ENCODE results near the gene CCM2.

The CCM2 gene

DNA sequence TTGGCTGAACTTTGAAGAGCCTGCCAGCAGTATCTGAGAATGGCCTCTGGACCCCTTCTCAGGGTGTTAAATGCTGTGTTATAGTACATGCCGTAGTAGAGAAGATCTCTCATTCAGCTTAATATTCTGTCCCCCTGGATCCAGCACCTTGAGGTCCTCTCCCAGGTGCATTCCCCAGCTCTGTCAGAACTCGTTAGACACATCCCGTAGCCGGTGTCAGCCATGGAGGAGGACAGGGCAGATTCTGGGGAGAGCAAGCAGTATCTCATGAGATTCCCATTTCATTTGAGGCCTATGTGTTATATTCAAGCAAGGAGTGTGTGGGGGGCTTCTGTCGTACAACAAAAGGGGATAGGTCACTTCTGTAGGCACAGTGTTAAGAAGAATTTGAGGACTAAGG, 53.9 kb downstream of the CCM2 start:
- Histone ChIP-seq H3K27me3 (ENCODE audit: insufficient read depth, low read length) (no peaks in the 10 kb centered on the region), H2BK12ac (ENCODE audit: low read length) (no peak overlapping the region), H2BK120ac (ENCODE audit: insufficient read depth, low read length, poor library complexity) (no peak overlapping the region), H3K4me1 (ENCODE audit: control insufficient read depth in 1 of 2, insufficient read depth in 2 of 2, low read length in 2 of 2) (no peaks in the 10 kb centered on the region), H3K4me3 (ENCODE audit: low read depth, low read length) (no peak overlapping the region), H3K9ac (ENCODE audit: low read length) (no peak overlapping the region), H2AFZ (ENCODE audit: insufficient read depth, low read length, poor library complexity) (no peak overlapping the region), H3K79me1 (ENCODE audit: low read length) (no peaks in the 10 kb centered on the region), H4K12ac (ENCODE audit: low read depth, low read length) (no peak overlapping the region), H3K36me3 (ENCODE audit: control insufficient read depth in 1 of 2, insufficient read depth in 2 of 2, low read length in 2 of 2) (peaks cover 4 to 15% of the 10 kb centered on the region in 2 experiments), H3K23ac (ENCODE audit: low read length) (no peak overlapping the region), H3K27ac (ENCODE audit: low read depth, low read length) (no peak overlapping the region), H4K8ac (ENCODE audit: low read depth, low read length) (no peak overlapping the region), H3K4ac (ENCODE audit: low read depth, low read length) (no peak overlapping the region), H2BK5ac (ENCODE audit: low read depth, low read length, poor library complexity) (no peak overlapping the region), H2AK5ac (ENCODE audit: low read length) (no peak overlapping the region), H3K18ac (ENCODE audit: low read length) (no peak overlapping the region), H3K14ac (ENCODE audit: low read length) (no peak overlapping the region), H4K91ac (ENCODE audit: low read depth, low read length) (no peak overlapping the region), H3K9me3 (ENCODE audit: insufficient read depth, low read depth, low read length) (peaks cover 2% of the 10 kb centered on the region), H3K79me2 (ENCODE audit: control insufficient read depth, insufficient read depth, low read length, poor library complexity) (no peaks in the 10 kb centered on the region), H3K4me2 (ENCODE audit: low read length) (no peak overlapping the region)
- no CpG with 5 or more reads among the region's 5 CpGs for whole genome bisulfite sequencing (ENCODE audit: extremely low coverage, insufficient coverage, insufficient read length)
- no peak for DNase-seq

DNA sequence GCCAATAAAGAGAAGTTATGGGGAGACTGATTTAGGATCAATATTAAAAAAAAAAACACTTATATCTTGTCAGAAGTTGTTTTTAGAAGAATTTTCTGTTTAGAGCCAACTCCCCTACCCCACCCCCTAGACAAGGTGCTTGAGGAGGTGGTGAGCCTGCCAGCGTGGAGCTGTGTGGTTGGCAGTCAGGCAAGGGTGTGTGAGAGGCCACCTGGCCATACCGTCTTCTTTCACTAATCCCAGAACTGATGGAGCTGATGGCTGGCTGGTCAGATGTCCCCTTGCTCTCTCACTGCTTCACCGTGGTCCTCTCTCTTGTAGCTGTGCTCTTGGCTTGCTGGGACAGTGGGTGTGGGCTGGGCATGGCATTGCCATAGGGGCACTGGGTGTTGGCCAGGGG, 54.4 kb downstream of the CCM2 start:
- no peak overlapping the region for H2BK120ac ChIP-seq (ENCODE audit: insufficient read depth, low read length, poor library complexity)
- H2AFZ ChIP-seq (ENCODE audit: insufficient read depth, low read length, poor library complexity), result no peak overlapping the region
- WGBS (ENCODE audit: extremely low coverage, insufficient coverage, insufficient read length), result no CpG with 5 or more reads among the region's 3 CpGs
- H2BK12ac ChIP-seq (ENCODE audit: low read length), result no peak overlapping the region
- H3K4me2 ChIP-seq (ENCODE audit: low read length), result no peak overlapping the region
- H2BK5ac ChIP-seq (ENCODE audit: low read depth, low read length, poor library complexity), result no peak overlapping the region
- peaks cover 4 to 15% of the 10 kb centered on the region in 2 experiments for H3K36me3 ChIP-seq (ENCODE audit: control insufficient read depth in 1 of 2, insufficient read depth in 2 of 2, low read length in 2 of 2)
- H4K12ac ChIP-seq (ENCODE audit: low read depth, low read length), result no peak overlapping the region
- H3K4me1 ChIP-seq (ENCODE audit: control insufficient read depth in 1 of 2, insufficient read depth in 2 of 2, low read length in 2 of 2), result no peaks in the 10 kb centered on the region
- no peak overlapping the region for H4K8ac ChIP-seq (ENCODE audit: low read depth, low read length)
- no peak overlapping the region for H3K14ac ChIP-seq (ENCODE audit: low read length)
- no peak overlapping the region for H3K9ac ChIP-seq (ENCODE audit: low read length)
- no peak overlapping the region for H3K23ac ChIP-seq (ENCODE audit: low read length)
- no peak for DNase-seq
- H2AK5ac ChIP-seq (ENCODE audit: low read length), result no peak overlapping the region
- H3K79me1 ChIP-seq (ENCODE audit: low read length), result no peaks in the 10 kb centered on the region
- H4K91ac ChIP-seq (ENCODE audit: low read depth, low read length), result no peak overlapping the region
- no peak overlapping the region for H3K27ac ChIP-seq (ENCODE audit: low read depth, low read length)
- H3K79me2 ChIP-seq (ENCODE audit: control insufficient read depth, insufficient read depth, low read length, poor library complexity), result no peaks in the 10 kb centered on the region
- H3K4me3 ChIP-seq (ENCODE audit: low read depth, low read length), result no peak overlapping the region
- H3K4ac ChIP-seq (ENCODE audit: low read depth, low read length), result no peak overlapping the region
- peaks cover 2% of the 10 kb centered on the region for H3K9me3 ChIP-seq (ENCODE audit: insufficient read depth, low read depth, low read length)
- no peak overlapping the region for H3K18ac ChIP-seq (ENCODE audit: low read length)
- no peaks in the 10 kb centered on the region for H3K27me3 ChIP-seq (ENCODE audit: insufficient read depth, low read length)

DNA sequence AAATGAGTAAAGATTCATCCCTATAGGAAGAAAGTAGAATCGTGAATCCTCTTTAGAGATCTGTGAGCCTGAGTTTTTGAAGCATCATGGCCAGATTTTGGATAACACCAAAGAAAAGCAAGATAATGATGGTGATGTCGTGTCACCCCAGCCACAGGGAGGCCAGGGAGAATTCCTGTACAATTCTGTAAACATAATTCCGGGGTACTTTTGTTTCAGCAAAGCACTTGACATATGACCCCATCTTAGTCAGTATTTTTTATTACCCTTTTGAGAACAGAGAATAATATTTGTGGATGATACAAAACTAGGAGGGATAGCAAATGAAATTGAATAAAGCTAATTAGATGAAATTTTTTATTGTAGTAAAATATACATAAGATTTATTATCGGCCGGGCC, 55.0 kb downstream of the CCM2 start:
- Histone ChIP-seq H3K4me1 (ENCODE audit: control insufficient read depth in 1 of 2, insufficient read depth in 2 of 2, low read length in 2 of 2) (no peaks in the 10 kb centered on the region), H4K8ac (ENCODE audit: low read depth, low read length) (no peak overlapping the region), H3K79me1 (ENCODE audit: low read length) (no peaks in the 10 kb centered on the region), H3K4me2 (ENCODE audit: low read length) (no peak overlapping the region), H3K27ac (ENCODE audit: low read depth, low read length) (no peak overlapping the region), H3K23ac (ENCODE audit: low read length) (no peak overlapping the region), H3K4ac (ENCODE audit: low read depth, low read length) (no peak overlapping the region), H3K36me3 (ENCODE audit: control insufficient read depth in 1 of 2, insufficient read depth in 2 of 2, low read length in 2 of 2) (peaks cover 4 to 15% of the 10 kb centered on the region in 2 experiments), H2BK5ac (ENCODE audit: low read depth, low read length, poor library complexity) (no peak overlapping the region), H3K79me2 (ENCODE audit: control insufficient read depth, insufficient read depth, low read length, poor library complexity) (no peaks in the 10 kb centered on the region), H3K9me3 (ENCODE audit: insufficient read depth, low read depth, low read length) (peaks cover 2% of the 10 kb centered on the region), H3K18ac (ENCODE audit: low read length) (no peak overlapping the region), H2BK120ac (ENCODE audit: insufficient read depth, low read length, poor library complexity) (no peak overlapping the region), H2AFZ (ENCODE audit: insufficient read depth, low read length, poor library complexity) (no peak overlapping the region), H3K27me3 (ENCODE audit: insufficient read depth, low read length) (no peaks in the 10 kb centered on the region), H2BK12ac (ENCODE audit: low read length) (no peak overlapping the region), H4K12ac (ENCODE audit: low read depth, low read length) (no peak overlapping the region), H3K14ac (ENCODE audit: low read length) (no peak overlapping the region), H2AK5ac (ENCODE audit: low read length) (no peak overlapping the region), H3K4me3 (ENCODE audit: low read depth, low read length) (no peak overlapping the region), H4K91ac (ENCODE audit: low read depth, low read length) (no peak overlapping the region), H3K9ac (ENCODE audit: low read length) (no peak overlapping the region)
- no CpG with 5 or more reads among the region's 5 CpGs for WGBS (ENCODE audit: extremely low coverage, insufficient coverage, insufficient read length)
- no peak for DNase-seq

DNA sequence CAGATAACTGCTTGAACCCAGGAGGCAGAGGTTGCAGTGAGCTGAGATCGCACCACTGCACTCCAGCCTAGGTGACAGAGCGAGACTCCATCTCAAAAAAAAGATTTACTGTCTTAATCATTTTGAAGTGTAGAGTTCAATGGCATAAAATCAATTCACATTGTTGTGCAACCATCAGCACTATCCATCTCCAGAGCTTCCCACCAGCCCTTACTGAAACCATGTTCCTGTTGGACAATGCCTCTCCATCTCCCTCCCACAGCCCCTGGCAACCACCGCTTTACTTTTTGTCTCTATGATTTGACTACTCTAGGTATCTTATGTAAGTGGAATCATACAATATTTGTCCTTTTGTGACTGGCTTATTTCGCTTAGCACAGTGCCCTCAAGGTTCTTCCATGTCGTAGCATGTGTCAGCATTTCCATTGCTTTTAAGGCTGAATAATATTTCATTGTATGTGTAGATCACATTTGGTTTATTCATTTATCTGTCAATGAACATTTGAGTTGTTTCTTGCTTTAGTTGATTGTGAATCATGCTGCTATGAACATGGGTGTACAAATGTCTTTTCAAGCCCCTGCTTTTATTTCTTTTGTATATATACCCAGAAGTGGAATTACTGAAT, 55.7 kb downstream of the CCM2 start:
- H3K9me3 ChIP-seq (ENCODE audit: insufficient read depth, low read depth, low read length), result peaks cover 2% of the 10 kb centered on the region
- no peak overlapping the region for H4K12ac ChIP-seq (ENCODE audit: low read depth, low read length)
- H2BK12ac ChIP-seq (ENCODE audit: low read length), result no peak overlapping the region
- peaks cover 4 to 14% of the 10 kb centered on the region in 2 experiments for H3K36me3 ChIP-seq (ENCODE audit: control insufficient read depth in 1 of 2, insufficient read depth in 2 of 2, low read length in 2 of 2)
- H4K8ac ChIP-seq (ENCODE audit: low read depth, low read length), result no peak overlapping the region
- no peak overlapping the region for H3K4ac ChIP-seq (ENCODE audit: low read depth, low read length)
- no peaks in the 10 kb centered on the region for H3K79me1 ChIP-seq (ENCODE audit: low read length)
- no peak for DNase-seq
- WGBS (ENCODE audit: extremely low coverage, insufficient coverage, insufficient read length), result no CpG with 5 or more reads among the region's 5 CpGs
- H3K27ac ChIP-seq (ENCODE audit: low read depth, low read length), result no peak overlapping the region
- H2BK120ac ChIP-seq (ENCODE audit: insufficient read depth, low read length, poor library complexity), result no peak overlapping the region
- H3K9ac ChIP-seq (ENCODE audit: low read length), result no peak overlapping the region
- no peak overlapping the region for H2AK5ac ChIP-seq (ENCODE audit: low read length)
- H3K14ac ChIP-seq (ENCODE audit: low read length), result no peak overlapping the region
- no peak overlapping the region for H2AFZ ChIP-seq (ENCODE audit: insufficient read depth, low read length, poor library complexity)
- H3K4me1 ChIP-seq (ENCODE audit: control insufficient read depth in 1 of 2, insufficient read depth in 2 of 2, low read length in 2 of 2), result no peaks in the 10 kb centered on the region
- H3K23ac ChIP-seq (ENCODE audit: low read length), result no peak overlapping the region
- H4K91ac ChIP-seq (ENCODE audit: low read depth, low read length), result no peak overlapping the region
- no peak overlapping the region for H3K4me3 ChIP-seq (ENCODE audit: low read depth, low read length)
- H3K79me2 ChIP-seq (ENCODE audit: control insufficient read depth, insufficient read depth, low read length, poor library complexity), result no peaks in the 10 kb centered on the region
- no peak overlapping the region for H3K4me2 ChIP-seq (ENCODE audit: low read length)
- H2BK5ac ChIP-seq (ENCODE audit: low read depth, low read length, poor library complexity), result no peak overlapping the region
- no peaks in the 10 kb centered on the region for H3K27me3 ChIP-seq (ENCODE audit: insufficient read depth, low read length)
- H3K18ac ChIP-seq (ENCODE audit: low read length), result no peak overlapping the region

Measured in trophoblast cell (in vitro differentiated cells and primary cell).